Endothelial cell of umbilical vein (primary cell): Measurements from ENCODE around the gene DPP10. TPM values are rescaled to one million over a fixed set of nuclear protein-coding genes. Genes with fewer than 3 reads are reported as not detected.

Experiments
- BruUV-seq: library from RNA; stranded (reverse); fragments of 400-500 nt; replicated peaks from 2 replicates; lab custom pipeline; 2021; lab: Mats Ljungman, UMichigan
- CTCF ChIA-PET: fragments of 300-600, 350-600 bp; sonication (Branson Sonifier 250); formaldehyde crosslinking; loops from one replicate; lab custom pipeline; 2021; ENCODE audit warnings: antibody characterized with exemption, inconsistent platforms; lab: Charles Lee
- POLR2A ChIA-PET: fragments of 300-600, 350-600 bp; sonication (Branson Sonifier 250); formaldehyde crosslinking; loops from one replicate; lab custom pipeline; 2021; ENCODE audit warnings: antibody characterized with exemption, inconsistent platforms; lab: Charles Lee
- DNase-seq: peaks from one replicate; pipeline ENCODE4 v3.0.0-alpha.2; 2011; ENCODE audit warnings: low read depth, low spot score
- FAIRE-seq: peaks from 2 replicates; lab custom pipeline; 2011; peaks lifted over from hg19 to GRCh38; lab: Jason Lieb, UNC
- H2AFZ ChIP-seq: 2 replicates; pipeline ENCODE4 v1.6.0; 2012; ENCODE audit warnings: low read depth, low read length, control low read depth, inconsistent platforms
- H3K27ac ChIP-seq: 2 replicates; pipeline ENCODE4 v1.5.1; 2011; ENCODE audit warnings: low read depth, mild to moderate bottlenecking, control low read depth, low read length, moderate library complexity; ENCODE audit not compliant: insufficient read depth
- H3K27me3 ChIP-seq, 2 experiments: 2 replicates each; pipeline versions ENCODE4 v1.6.0 to v1.6.1; 2011; ENCODE audit warnings: low read length in 2 of 2, mixed read lengths in 1 of 2; ENCODE audit not compliant: control insufficient read depth in 2 of 2, insufficient read depth in 2 of 2
- H3K36me3 ChIP-seq, 2 experiments: 2 replicates in 1 of 2; 3 replicates in 1 of 2; pipeline ENCODE4 v1.5.1; 2011; ENCODE audit warnings: low read length in 2 of 2, mild to moderate bottlenecking in 1 of 2, moderate library complexity in 1 of 2; ENCODE audit not compliant: control insufficient read depth in 2 of 2, insufficient read depth in 2 of 2; ENCODE audit errors: extremely low read depth in 1 of 2
- H3K4me1 ChIP-seq: 3 replicates; pipeline ENCODE4 v1.5.1; 2011; ENCODE audit warnings: mild to moderate bottlenecking, low read length; ENCODE audit not compliant: control insufficient read depth, insufficient read depth; ENCODE audit errors: extremely low read depth
- H3K4me2 ChIP-seq: 2 replicates; pipeline ENCODE4 v1.6.1; 2011; ENCODE audit warnings: low read length, control low read depth, mixed read lengths; ENCODE audit not compliant: insufficient read depth
- H3K4me3 ChIP-seq, 3 experiments: fragments of 200-600 bp in 1 of 3; sonication (generic), shearing (Covaris generic) in 1 of 3; replicated peaks in 1 of 3; 2 replicates each; pipeline ENCODE4 v1.5.1; 2011 to 2016; ENCODE audit warnings: control low read depth in 3 of 3, low read length in 3 of 3, mild to moderate bottlenecking in 2 of 3, inconsistent platforms in 1 of 3, low read depth in 1 of 3, moderate library complexity in 1 of 3; ENCODE audit not compliant: insufficient read depth in 1 of 3
- H3K79me2 ChIP-seq: 2 replicates; pipeline ENCODE4 v1.6.0; 2012; ENCODE audit warnings: low read length, inconsistent platforms; ENCODE audit not compliant: control insufficient read depth, insufficient read depth
- H3K9ac ChIP-seq: replicated peaks from 2 replicates; pipeline ENCODE3; 2011; ENCODE audit warnings: low read length, control low read depth; ENCODE audit not compliant: insufficient read depth; ENCODE audit errors: extremely low read depth
- H3K9me1 ChIP-seq: replicated peaks from 3 replicates; pipeline ENCODE4 v1.6.0; 2011; ENCODE audit warnings: mild to moderate bottlenecking, low read length; ENCODE audit not compliant: control insufficient read depth, insufficient read depth; ENCODE audit errors: extremely low read depth
- H3K9me3 ChIP-seq: replicated peaks from 2 replicates; pipeline ENCODE4 v1.5.1; 2012; ENCODE audit warnings: low read length, inconsistent platforms; ENCODE audit not compliant: control insufficient read depth, insufficient read depth
- H4K20me1 ChIP-seq: replicated peaks from 2 replicates; pipeline ENCODE3; 2011; ENCODE audit warnings: mild to moderate bottlenecking, low read length; ENCODE audit not compliant: control insufficient read depth, insufficient read depth; ENCODE audit errors: extremely low read depth
- CTCF ChIP-seq, 2 donors: IDR thresholded peaks; 1 replicate in 1 of 2; 2 replicates in 1 of 2; pipeline ENCODE4 v1.5.1; 2011; ENCODE audit warnings: low read length in 2 of 2, mild to moderate bottlenecking in 2 of 2, moderate library complexity in 2 of 2, control low read depth in 1 of 2, inconsistent platforms in 1 of 2, low read depth in 1 of 2; ENCODE audit not compliant: insufficient read depth in 1 of 2; ENCODE audit errors: extremely low read depth in 1 of 2
- EZH2 ChIP-seq: IDR thresholded peaks from 2 replicates; pipeline ENCODE4 v1.6.1; 2012; ENCODE audit warnings: borderline replicate concordance, low read depth, mild to moderate bottlenecking, moderate library complexity, low read length, inconsistent platforms; ENCODE audit not compliant: severe bottlenecking
- FOS ChIP-seq: IDR thresholded peaks from 2 replicates; pipeline ENCODE4 v1.6.1; 2011; ENCODE audit warnings: mild to moderate bottlenecking, low read length, moderate library complexity, borderline replicate concordance; ENCODE audit not compliant: insufficient read depth
- GATA2 ChIP-seq: IDR thresholded peaks from 2 replicates; pipeline ENCODE4 v1.7.0; 2011; ENCODE audit warnings: low read depth, mild to moderate bottlenecking, moderate library complexity, mixed read lengths, low read length; ENCODE audit not compliant: insufficient read length, insufficient read depth
- JUN ChIP-seq: IDR thresholded peaks from 2 replicates; pipeline ENCODE4 v1.6.1; 2011; ENCODE audit warnings: borderline replicate concordance, low read depth; ENCODE audit not compliant: insufficient read length, insufficient read depth
- MAX ChIP-seq: IDR thresholded peaks from 2 replicates; pipeline ENCODE4 v1.6.1; 2011; ENCODE audit not compliant: insufficient read depth, insufficient read length
- MYC ChIP-seq: IDR thresholded peaks from one replicate; pipeline ENCODE4 v1.6.1; 2011; ENCODE audit warnings: mild to moderate bottlenecking, low read depth, low read length
- POLR2A ChIP-seq: IDR thresholded peaks from 2 replicates; pipeline ENCODE4 v1.6.1; 2012; ENCODE audit warnings: low read depth, mild to moderate bottlenecking, control low read depth, low read length
- POLR2AphosphoS5 ChIP-seq: IDR thresholded peaks from 2 replicates; pipeline ENCODE4 v1.6.1; 2012; ENCODE audit warnings: low read depth, mild to moderate bottlenecking, control low read depth, low read length, moderate library complexity; ENCODE audit not compliant: insufficient read depth
- dilution Hi-C: fragments of 300-500 bp; cut with MboI; formaldehyde crosslinking; loops from one replicate; pipeline ENCODE4 v1.15.0; 2019; ENCODE audit warnings: low sequenced_read_pairs; ENCODE audit not compliant: extremely low pct_ligation_motif_present
- intact Hi-C: fragments of 100-400 bp; cut with micrococcal nuclease; formaldehyde crosslinking; loops from one replicate; pipeline ENCODE4 v1.10.0; 2022
- polyA plus RNA-seq, 4 experiments: library from polyadenylated mRNA; depleted of rRNA in 3 of 4; stranded (reverse) in 3 of 4; unstranded in 1 of 4; fragments of >200 nt; gene quantifications; 2 replicates each; pipeline versions ENCODE4 v1.2.1 to v1.2.3, GENCODE V29; 2011 to 2012; ENCODE audit warnings: missing spikeins in 1 of 4
- total RNA-seq: library from RNA; stranded (reverse); gene quantifications from 2 replicates; pipeline ENCODE4 v1.2.3, GENCODE V29; 2021

Gene DPP10
- total and polyA plus RNA-seq, 2 donors (not counting 3 experiments of a cell fraction or from before 2014, with no cell fraction given), result not detected

GRCh38 chr2:114769110-114769509 is 326.7 kb downstream of the DPP10 start:
- no peaks in the 10 kb centered on the region for H3K79me2 ChIP-seq
- H3K9me1 ChIP-seq, result no peaks in the 10 kb centered on the region
- POLR2A ChIA-PET, result no interaction called here
- peaks cover 2% of the 10 kb centered on the region for H3K9me3 ChIP-seq
- dilution Hi-C loops, result no loop called here
- no peak overlapping the region for H3K27ac ChIP-seq
- no peak for FAIRE-seq
- BruUV-seq, result no TSS peak
- intact Hi-C loops, result no loop called here
- H3K4me1 ChIP-seq, result no peaks in the 10 kb centered on the region
- TF ChIP-seq MYC (no peak), POLR2AphosphoS5 (no peak), FOS (no peak), MAX (no peak), JUN (no peak), EZH2 (no peak), GATA2 (no peak), POLR2A (no peak), CTCF (IDR thresholded peaks at IDR 0.05; ENCODE audit: extremely low read depth in 1 of 2, insufficient read depth in 1 of 2, low read depth in 1 of 2, low read length in 2 of 2) (no peak)
- no peak for DNase-seq
- H3K36me3 ChIP-seq, result no peaks in the 10 kb centered on the region
- H3K27me3 ChIP-seq, result no peaks in the 10 kb centered on the region
- H2AFZ ChIP-seq, result no peak overlapping the region
- no peaks in the 10 kb centered on the region for H4K20me1 ChIP-seq
- no peak overlapping the region for H3K9ac ChIP-seq
- CTCF ChIA-PET, result no interaction called here
- H3K4me2 ChIP-seq, result no peak overlapping the region
- no peak overlapping the region for H3K4me3 ChIP-seq
